GM21390 (cell line): ENCODE data around the gene CHID1.

Experiments
- ATAC-seq: cut with Tn5 transposase; IDR thresholded peaks from one replicate; pipeline ENCODE4 v1.9.1; 2021; ENCODE audit not compliant: unreplicated experiment

Gene CHID1

GRCh38 chr11:865462-866430, 44.9 kb downstream of the CHID1 start:
- no peak for ATAC-seq

- ATAC-seq, result no peak
Measured at GRCh38 chr11:864898-865297, 45.7 kb downstream of the CHID1 start.

- ATAC-seq, result no peak
Measured at GRCh38 chr11:863910-864827, 46.4 kb downstream of the CHID1 start.

GRCh38 chr11:863023-863909, 47.3 kb downstream of the CHID1 start:
- no peak for ATAC-seq

GRCh38 chr11:862696-863022, 48.0 kb downstream of the CHID1 start:
- ATAC-seq, result no peak

- ATAC-seq, result no peak
Measured at GRCh38 chr11:862081-862661, 48.4 kb downstream of the CHID1 start.

GRCh38 chr11:861105-861479, 49.5 kb downstream of the CHID1 start:
- ATAC-seq, result no peak

- ATAC-seq, result no peak
Measured at GRCh38 chr11:860234-861104, 50.1 kb downstream of the CHID1 start.

GRCh38 chr11:859394-860131, 51.0 kb downstream of the CHID1 start:
- no peak for ATAC-seq

GRCh38 chr11:858762-859339, 51.8 kb downstream of the CHID1 start:
- ATAC-seq, result no peak

GRCh38 chr11:858053-858761, 52.4 kb downstream of the CHID1 start:
- ATAC-seq, result no peak

- ATAC-seq, result no peak
Measured at GRCh38 chr11:856397-856796, 54.2 kb downstream of the CHID1 start.

GRCh38 chr11:855796-856195, 54.8 kb downstream of the CHID1 start:
- no peak for ATAC-seq

- ATAC-seq, result no peak
Measured at GRCh38 chr11:855330-855674, 55.3 kb downstream of the CHID1 start.

- ATAC-seq, result no peak
Measured at GRCh38 chr11:854601-855329, 55.8 kb downstream of the CHID1 start.

- no peak for ATAC-seq
Measured at GRCh38 chr11:853682-854448, 56.7 kb downstream of the CHID1 start.

GRCh38 chr11:852762-853161, 57.8 kb downstream of the CHID1 start:
- ATAC-seq, result no peak
